Measurements from ENCODE around the gene IQCE. TPM values are rescaled to one million over a fixed set of nuclear protein-coding genes. Genes with fewer than 3 reads are reported as not detected.

The IQCE gene
- 7.0 and 7.7 TPM in 2 replicates for total RNA-seq

DNA sequence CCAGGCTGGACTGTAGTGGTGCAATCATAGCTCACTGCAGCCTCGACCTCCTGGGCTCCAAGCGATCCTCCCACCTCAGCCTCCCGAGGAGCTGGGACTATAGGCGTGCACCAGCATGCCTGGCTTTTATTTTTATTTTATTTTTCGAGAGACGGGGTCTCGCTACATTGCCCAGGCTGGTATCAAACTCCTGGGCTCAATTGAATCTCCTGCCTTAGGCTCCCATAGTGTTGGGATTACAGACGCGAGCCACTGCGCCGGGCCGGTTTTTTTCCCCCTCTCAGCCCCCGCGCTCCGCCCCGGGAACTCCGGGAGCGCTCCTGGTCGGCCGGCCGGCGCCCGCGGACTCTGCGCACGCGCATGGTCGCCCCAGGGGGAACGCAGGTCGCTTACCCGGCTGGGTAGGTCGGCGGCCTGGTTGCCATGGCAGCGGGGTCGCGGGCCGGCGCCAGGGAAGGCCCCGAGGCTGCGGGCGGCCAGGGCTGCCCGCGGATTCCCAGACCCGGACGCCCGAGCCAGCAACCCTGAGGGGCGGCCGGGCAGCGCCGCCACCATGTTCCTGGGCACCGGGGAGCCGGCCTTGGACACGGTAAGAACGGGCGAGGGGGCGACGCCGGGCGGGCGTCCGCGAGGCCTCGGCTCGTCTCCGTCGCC lies at the start of gene IQCE:
IQCE (plus strand) TSS at position 351 of the 654 bp plus-strand sequence; CDS start at position 554, 203 bp downstream.

GRCh38 chr7:2519119-2519930 lies 39.5 kb upstream of the IQCE start, which contains the start of gene LFNG:
Gene LFNG, plus strand, starts transcription at chr7:2519774. Its CDS starts 88 bp downstream, at chr7:2519862.

GRCh38 chr7:2555121-2556052 lies 3.4 kb upstream of the IQCE start, which contains the start of gene BRAT1:
Gene BRAT1, minus strand, starts transcription at chr7:2555524. Its CDS starts 1,093 bp downstream, at chr7:2554431.

GRCh38 chr7:2631946-2632732 lies 73.4 kb downstream of the IQCE start, which contains the start of gene TTYH3:
Gene TTYH3, plus strand, starts transcription at chr7:2631986. Its CDS starts 170 bp downstream, at chr7:2632156.

Other genes starting within 250 kb of the IQCE start
- 21.5 and 36.6 TPM in 2 replicates for gene SNX8, start 244.5 kb upstream of the IQCE start, total RNA-seq
- gene EIF3B, start 204.2 kb upstream of the IQCE start, total RNA-seq, result 126 and 141 TPM in 2 replicates
- 7.0 and 8.2 TPM in 2 replicates for gene CHST12, start 155.4 kb upstream of the IQCE start, total RNA-seq
- not detected in 2 replicates for gene GRIFIN, start 82.6 kb upstream of the IQCE start, total RNA-seq
- gene LFNG, start 39.2 kb upstream of the IQCE start, total RNA-seq, result 1.2 and 1.7 TPM in 2 replicates
- gene BRAT1, start 3.5 kb upstream of the IQCE start, total RNA-seq, result 31.5 and 38.5 TPM in 2 replicates
- 62.9 and 65.7 TPM in 2 replicates for gene TTYH3, start 73.0 kb downstream of the IQCE start, total RNA-seq
- not detected in 2 replicates for gene AMZ1, start 129.2 kb downstream of the IQCE start, total RNA-seq

Data from bronchus fibroblast of lung (primary cell).